Measurements from ENCODE around the gene PGAM2. TPM values are rescaled to one million over a fixed set of nuclear protein-coding genes. Genes with fewer than 3 reads are reported as not detected.

Gene PGAM2
- total RNA-seq, 2 donors from 2014 or later = 1.6 to 2.1 TPM

- DNase-seq (ENCODE audit: low spot score) = peak; percentile 60
- intact Hi-C loops (cut with DNase I) = no loop called here
Measured at GRCh38 chr7:44059219-44060090, 5.9 kb downstream of the PGAM2 start.

- peak; percentile 49 for DNase-seq (ENCODE audit: low spot score)
- intact Hi-C loops (cut with DNase I) = no loop called here
Measured at GRCh38 chr7:44058759-44059218, 6.6 kb downstream of the PGAM2 start.

- intact Hi-C loops (cut with DNase I) = no loop called here
Measured at GRCh38 chr7:44057849-44058758, 7.3 kb downstream of the PGAM2 start.

GRCh38 chr7:44057181-44057848 lies 8.1 kb downstream of the PGAM2 start:
- DNase-seq (ENCODE audit: low spot score) = peak; percentile 48
- intact Hi-C loops (cut with DNase I) = no loop called here

More at GRCh38 chr7:44057849-44058758, 7.3 kb downstream of the PGAM2 start:
- peak; percentile 62 for DNase-seq (ENCODE audit: low spot score)

GRCh38 chr7:44056681-44057080 lies 8.7 kb downstream of the PGAM2 start:
- intact Hi-C loops (cut with DNase I) = no loop called here
- peak; percentile 72 for DNase-seq (ENCODE audit: low spot score)

GRCh38 chr7:44052771-44053365 lies 12.5 kb downstream of the PGAM2 start:
- intact Hi-C loops (cut with DNase I) = no loop called here
- peak; percentile 54 for DNase-seq (ENCODE audit: low spot score)

GRCh38 chr7:44051611-44052220 lies 13.7 kb downstream of the PGAM2 start:
- peak; percentile 43 for DNase-seq (ENCODE audit: low spot score)
- intact Hi-C loops (cut with DNase I) = no loop called here

GRCh38 chr7:44050915-44051560 lies 14.3 kb downstream of the PGAM2 start:
- DNase-seq (ENCODE audit: low spot score) = peak; percentile 78
- intact Hi-C loops (cut with DNase I) = no loop called here

- intact Hi-C loops (cut with DNase I) = no loop called here
- DNase-seq (ENCODE audit: low spot score) = peak; percentile 43
Measured at GRCh38 chr7:44050121-44050914, 15.0 kb downstream of the PGAM2 start.

GRCh38 chr7:44048031-44048795 lies 17.2 kb downstream of the PGAM2 start:
- intact Hi-C loops (cut with DNase I) = no loop called here
- DNase-seq (ENCODE audit: low spot score) = peak; percentile 62

GRCh38 chr7:44046321-44047061 lies 18.9 kb downstream of the PGAM2 start:
- intact Hi-C loops (cut with DNase I) = no loop called here
- peak; percentile 60 for DNase-seq (ENCODE audit: low spot score)

- intact Hi-C loops (cut with DNase I) = no loop called here
- peak; percentile 38 for DNase-seq (ENCODE audit: low spot score)
Measured at GRCh38 chr7:44045226-44046014, 19.9 kb downstream of the PGAM2 start.

- intact Hi-C loops (cut with DNase I) = no loop called here
- peak; percentile 99 for DNase-seq (ENCODE audit: low spot score)
Measured at GRCh38 chr7:44044315-44045225, 20.8 kb downstream of the PGAM2 start, which contains the start of gene DBNL. Gene DBNL, plus strand, starts transcription at chr7:44044702. Its CDS starts 36 bp downstream, at chr7:44044738.

GRCh38 chr7:44043902-44044301 lies 21.5 kb downstream of the PGAM2 start:
- DNase-seq (ENCODE audit: low spot score) = peak; percentile 5
- intact Hi-C loops (cut with DNase I) = no loop called here
